HL-60 (cell line): Measurements from ENCODE around the gene TNRC6A.

Source experiments
- DNase-seq, 2 experiments: peaks; one replicate each; pipeline ENCODE4 v3.0.0-alpha.2; 2010 to 2020; ENCODE audit warnings: low read depth in 1 of 2, low spot score in 1 of 2
- H3K27ac ChIP-seq: fragments of 250-450 bp; sonication (Bioruptor Pico); replicated peaks from 2 replicates; pipeline ENCODE4 v1.5.1; 2020; ENCODE audit warnings: mild to moderate bottlenecking, moderate library complexity
- H3K27me3 ChIP-seq: fragments of 250-450 bp; sonication (Bioruptor Pico); 2 replicates; pipeline ENCODE4 v1.5.1; 2021; ENCODE audit warnings: mild to moderate bottlenecking, moderate library complexity; ENCODE audit not compliant: insufficient read depth, poor library complexity, severe bottlenecking
- H3K4me3 ChIP-seq: replicated peaks from 2 replicates; pipeline ENCODE4 v1.5.1; 2011; ENCODE audit warnings: mild to moderate bottlenecking, control low read depth, low read length; ENCODE audit not compliant: insufficient read depth
- CTCF ChIP-seq: IDR thresholded peaks from one replicate; pipeline ENCODE4 v1.5.1; 2011; ENCODE audit warnings: low read length, control low read depth, inconsistent platforms; ENCODE audit not compliant: insufficient read depth
- GABPA ChIP-seq: IDR thresholded peaks from 2 replicates; pipeline ENCODE4 v1.6.1; 2012; ENCODE audit warnings: low read depth
- POLR2AphosphoS5 ChIP-seq: IDR thresholded peaks from 2 replicates; pipeline ENCODE4 v1.6.1; 2012; ENCODE audit warnings: low read depth
- REST ChIP-seq: IDR thresholded peaks from 2 replicates; pipeline ENCODE4 v1.6.1; 2012; ENCODE audit warnings: low read depth; ENCODE audit not compliant: insufficient replicate concordance
- SPI1 ChIP-seq: IDR thresholded peaks from 2 replicates; pipeline ENCODE4 v1.6.1; 2012; ENCODE audit warnings: low read depth, mild to moderate bottlenecking, borderline replicate concordance

The TNRC6A gene

DNA sequence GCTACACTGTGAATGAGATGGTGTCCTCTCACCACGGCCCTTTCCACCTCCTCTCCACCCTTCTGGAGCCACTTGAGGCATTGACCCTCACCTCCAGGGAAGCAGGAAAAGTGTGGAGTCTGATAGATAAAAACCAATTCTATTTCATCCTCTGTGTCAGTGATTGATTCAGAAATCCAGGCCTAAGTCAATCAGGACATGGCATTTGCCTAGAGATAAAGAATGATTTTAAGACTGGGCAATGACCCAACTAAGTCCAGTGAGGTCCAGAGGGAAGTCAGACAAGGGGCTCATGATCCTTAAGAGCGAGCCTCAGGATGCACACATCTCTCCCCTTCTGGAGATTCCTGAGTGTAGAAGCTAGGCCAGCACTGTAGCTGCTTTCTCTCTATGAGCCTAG, 41.1 kb upstream of the TNRC6A start:
- Histone ChIP-seq H3K4me3 (no peak overlapping the region), H3K27me3 (no peaks in the 10 kb centered on the region), H3K27ac (no peak overlapping the region)
- TF ChIP-seq GABPA, result no peak
- TF ChIP-seq CTCF, result no peak
- no peak for TF ChIP-seq REST
- no peak for TF ChIP-seq SPI1
- no peak for TF ChIP-seq POLR2AphosphoS5
- no peak for DNase-seq

GRCh38 chr16:24689128-24689527, 40.3 kb upstream of the TNRC6A start:
- DNase-seq, result peak in 1 of 2 experiments; percentile 7
- Histone ChIP-seq H3K27ac (no peak overlapping the region), H3K4me3 (no peak overlapping the region), H3K27me3 (no peaks in the 10 kb centered on the region)
- TF ChIP-seq CTCF (peak; percentile 21), GABPA (no peak), POLR2AphosphoS5 (no peak)

DNA sequence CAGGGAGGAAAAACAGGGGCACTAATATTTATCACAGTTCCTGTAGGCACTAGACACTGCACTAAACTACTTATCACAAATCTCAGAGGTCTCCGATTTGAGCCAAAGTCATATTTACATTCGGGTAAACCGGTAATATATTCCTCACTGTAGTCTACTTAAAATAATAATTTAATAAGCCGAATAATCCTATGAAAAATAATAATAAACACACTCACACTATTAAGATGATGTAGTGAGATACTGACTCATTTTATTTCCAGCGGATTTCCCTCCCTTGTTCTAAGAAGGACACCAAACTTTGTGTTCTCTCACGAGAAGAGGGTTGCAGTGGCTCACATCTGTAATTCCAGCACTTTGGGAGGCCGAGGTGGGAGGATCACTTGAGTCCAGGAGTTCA, 36.6 kb upstream of the TNRC6A start:
- H3K27ac ChIP-seq, result no peak overlapping the region
- no peak for TF ChIP-seq REST
- no peak for TF ChIP-seq GABPA
- TF ChIP-seq SPI1, result no peak
- no peak for TF ChIP-seq CTCF
- no peak for TF ChIP-seq POLR2AphosphoS5
- no peak for DNase-seq
- no peak overlapping the region for H3K4me3 ChIP-seq
- no peaks in the 10 kb centered on the region for H3K27me3 ChIP-seq

GRCh38 chr16:24694931-24695330, 34.5 kb upstream of the TNRC6A start:
- H3K4me3 ChIP-seq, result no peak overlapping the region
- no peaks in the 10 kb centered on the region for H3K27me3 ChIP-seq
- H3K27ac ChIP-seq, result no peak overlapping the region
- no peak for DNase-seq
- no peak for TF ChIP-seq POLR2AphosphoS5
- no peak for TF ChIP-seq GABPA
- no peak for TF ChIP-seq SPI1
- no peak for TF ChIP-seq REST
- TF ChIP-seq CTCF, result no peak
